Large intestine (tissue), 3 donors: ENCODE results near the gene TTBK1. TPM values are rescaled to one million over a fixed set of nuclear protein-coding genes. Genes with fewer than 3 reads are reported as not detected.

ENCODE experiments used
- DNase-seq, 2 donors: peaks; one replicate each; pipeline versions ENCODE4 v3.0.0 to v3.0.0-alpha.2; 2013
- H3K27ac ChIP-seq: one replicate; pipeline ENCODE4 v1.5.1; 2013; ENCODE audit warnings: low read length
- H3K27me3 ChIP-seq: 2 replicates; pipeline ENCODE4 v1.6.1; 2013; ENCODE audit warnings: low read length; ENCODE audit not compliant: control insufficient read depth, insufficient read depth
- H3K36me3 ChIP-seq: 2 replicates; pipeline ENCODE4 v1.6.1; 2013; ENCODE audit warnings: low read length; ENCODE audit not compliant: control insufficient read depth, insufficient read depth
- H3K4me1 ChIP-seq: one replicate; pipeline ENCODE4 v1.6.1; 2013; ENCODE audit warnings: low read length; ENCODE audit not compliant: control insufficient read depth, insufficient read depth
- H3K4me3 ChIP-seq: one replicate; pipeline ENCODE4 v1.5.1; 2013; ENCODE audit warnings: low read length
- H3K9me3 ChIP-seq: one replicate; pipeline ENCODE4 v1.6.1; 2013; ENCODE audit warnings: mild to moderate bottlenecking, low read depth, low read length, moderate library complexity; ENCODE audit not compliant: control insufficient read depth
- WGBS: methylation state at CpG from one replicate; pipeline ENCODE4 v1.1.5; 2013; ENCODE audit warnings: low lambda C conversion rate; ENCODE audit not compliant: insufficient coverage; 5-methylcytosine and 5-hydroxymethylcytosine counted together
- polyA plus RNA-seq: library from polyadenylated mRNA; unstranded; fragments of 120-200 nt; gene quantifications from one replicate; pipeline ENCODE4 v1.2.1, GENCODE V29; 2013

The TTBK1 gene
- polyA plus RNA-seq, 1 donor: 3.8 TPM

DNA sequence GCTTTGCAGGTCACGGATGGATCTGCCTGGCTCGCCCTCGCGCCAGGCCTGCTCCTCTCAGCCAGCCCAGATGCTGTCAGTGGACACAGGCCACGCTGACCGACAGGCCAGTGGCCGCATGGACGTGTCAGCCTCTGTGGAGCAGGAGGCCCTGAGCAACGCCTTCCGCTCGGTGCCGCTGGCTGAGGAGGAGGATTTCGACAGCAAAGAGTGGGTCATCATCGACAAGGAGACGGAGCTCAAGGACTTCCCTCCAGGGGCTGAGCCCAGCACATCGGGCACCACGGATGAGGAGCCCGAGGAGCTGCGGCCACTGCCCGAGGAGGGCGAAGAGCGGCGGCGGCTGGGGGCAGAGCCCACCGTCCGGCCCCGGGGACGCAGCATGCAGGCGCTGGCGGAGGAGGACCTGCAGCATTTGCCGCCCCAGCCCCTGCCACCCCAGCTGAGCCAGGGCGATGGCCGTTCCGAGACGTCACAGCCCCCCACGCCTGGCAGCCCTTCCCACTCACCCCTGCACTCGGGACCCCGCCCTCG lies 19.6 kb downstream of the TTBK1 start:
- no peak for DNase-seq
- no CpG with 5 or more reads among the region's 39 CpGs for WGBS
- no peak overlapping the region for H3K4me3 ChIP-seq

DNA sequence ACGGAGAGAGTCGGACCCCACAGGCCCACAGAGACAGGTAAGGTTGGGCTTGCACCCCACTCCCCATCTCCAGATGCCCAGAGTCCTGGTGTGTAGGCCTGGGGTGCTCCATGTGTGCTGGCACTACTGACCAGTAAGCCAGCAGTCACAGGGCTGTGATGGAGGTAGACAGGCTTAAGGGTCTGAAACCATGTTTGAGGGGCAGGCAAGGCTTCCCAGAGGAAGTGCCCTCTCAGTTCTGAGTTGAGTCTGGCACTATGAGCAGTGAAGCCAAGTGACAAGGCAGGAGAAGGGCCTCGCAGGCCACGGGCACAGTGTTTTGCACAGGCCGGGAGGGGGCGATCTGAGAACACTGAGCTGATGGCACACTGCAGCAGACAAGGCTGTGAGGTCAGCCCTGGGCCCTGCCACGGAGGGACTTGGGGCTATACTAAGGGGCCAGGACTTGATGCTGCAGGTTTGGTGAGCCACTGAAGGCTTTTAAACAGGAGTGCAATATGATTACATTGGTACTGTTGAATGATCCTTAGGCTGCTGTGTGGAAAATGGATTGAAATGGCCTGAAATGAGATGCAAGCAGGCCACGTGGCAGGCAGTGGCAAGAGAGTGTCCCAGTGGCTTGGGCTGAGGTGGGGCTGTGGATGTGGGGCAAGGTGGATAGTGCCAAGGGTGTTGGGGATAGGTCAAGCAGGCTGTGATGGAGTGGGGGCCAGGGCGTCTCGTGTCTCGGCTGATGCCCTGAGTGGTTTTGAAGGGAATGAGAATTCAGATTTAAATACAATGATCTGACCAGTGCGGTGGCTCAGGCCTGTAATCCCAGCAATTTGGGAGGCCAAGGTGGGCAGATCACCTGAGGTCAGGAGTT lies 20.3 kb downstream of the TTBK1 start:
- H3K27ac ChIP-seq: no peak overlapping the region
- WGBS: no CpG with 5 or more reads among the region's 12 CpGs
- H3K36me3 ChIP-seq: no peaks in the 10 kb centered on the region
- H3K4me1 ChIP-seq: peaks cover 55% of the 10 kb centered on the region
- no peaks in the 10 kb centered on the region for H3K9me3 ChIP-seq
- DNase-seq: peak; percentile 79 to 82
- no peaks in the 10 kb centered on the region for H3K27me3 ChIP-seq
- H3K4me3 ChIP-seq: peak overlapping the region; percentile 13

More for the DNA sequence above, 19.6 kb downstream of the TTBK1 start:
- Histone ChIP-seq H3K36me3 (no peaks in the 10 kb centered on the region), H3K27ac (peak overlapping the region; percentile 74), H3K9me3 (no peaks in the 10 kb centered on the region), H3K4me1 (peaks cover 48% of the 10 kb centered on the region), H3K27me3 (no peaks in the 10 kb centered on the region)

DNA sequence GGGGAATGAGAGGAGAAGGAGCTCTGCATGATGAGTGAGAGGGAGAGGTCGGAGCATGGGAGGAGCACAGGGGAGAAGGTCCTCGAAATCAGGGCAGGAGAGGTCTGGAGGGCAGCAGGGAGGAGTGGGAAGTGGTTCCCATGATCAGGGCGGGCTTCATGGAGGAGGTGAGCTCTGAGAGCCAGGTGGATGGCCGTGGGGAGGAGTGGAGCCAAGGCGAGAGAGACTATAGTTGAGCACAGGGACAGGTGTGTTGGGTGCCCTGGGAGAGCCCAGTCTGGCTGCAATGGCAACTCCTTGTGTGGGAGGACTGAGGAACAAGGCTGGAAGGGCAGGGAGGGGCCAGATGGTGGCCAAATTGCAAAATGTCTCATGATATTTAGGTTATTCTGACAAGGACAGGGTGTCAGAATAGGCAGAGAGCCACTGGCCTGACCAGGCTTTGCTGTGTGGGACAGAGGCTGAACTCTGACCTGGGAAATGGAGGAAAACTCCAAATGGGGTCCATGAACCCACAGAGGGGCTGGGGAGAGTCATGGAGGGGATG lies 21.4 kb downstream of the TTBK1 start:
- DNase-seq: no peak

GRCh38 chr6:43265564-43265963 lies 22.3 kb downstream of the TTBK1 start:
- Histone ChIP-seq H3K27ac (no peak overlapping the region), H3K4me3 (no peak overlapping the region), H3K27me3 (no peaks in the 10 kb centered on the region), H3K36me3 (no peaks in the 10 kb centered on the region), H3K4me1 (peaks cover 75% of the 10 kb centered on the region), H3K9me3 (no peaks in the 10 kb centered on the region)
- no CpG with 5 or more reads among the region's 6 CpGs for WGBS
- peak in 1 of 2 donors; percentile 59 for DNase-seq

More for the DNA sequence above, 21.4 kb downstream of the TTBK1 start:
- Histone ChIP-seq H3K27me3 (no peaks in the 10 kb centered on the region), H3K9me3 (no peaks in the 10 kb centered on the region), H3K27ac (no peak overlapping the region), H3K36me3 (no peaks in the 10 kb centered on the region), H3K4me3 (no peak overlapping the region), H3K4me1 (peaks cover 66% of the 10 kb centered on the region)
- no CpG with 5 or more reads among the region's 5 CpGs for WGBS

GRCh38 chr6:43267619-43268354 lies 24.5 kb downstream of the TTBK1 start:
- Histone ChIP-seq H3K9me3 (no peaks in the 10 kb centered on the region), H3K36me3 (no peaks in the 10 kb centered on the region), H3K27me3 (no peaks in the 10 kb centered on the region), H3K27ac (peak overlapping the region; percentile 83), H3K4me1 (peaks cover 83% of the 10 kb centered on the region), H3K4me3 (no peak overlapping the region)
- DNase-seq: peak; percentile 89 to 95
- 20% methylated on average over 1 of the region's 7 CpGs for WGBS

DNA sequence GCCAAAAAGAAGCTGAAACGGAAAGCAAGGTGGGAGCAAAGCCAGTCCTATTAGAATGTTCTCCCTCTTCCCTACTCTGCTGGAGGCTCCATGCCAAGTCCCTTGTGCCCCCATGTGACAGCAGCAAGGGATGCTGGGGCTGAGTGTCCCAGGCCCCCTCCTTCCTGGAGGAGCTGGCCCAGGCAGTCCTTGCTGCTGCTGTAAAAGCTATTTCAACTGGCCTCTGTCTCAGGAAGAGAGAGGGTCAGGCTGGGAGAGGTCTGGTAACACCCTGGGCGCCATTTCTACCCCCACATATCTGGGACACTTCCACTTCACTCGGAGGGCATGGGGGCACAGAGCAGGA lies 25.0 kb downstream of the TTBK1 start:
- WGBS: no CpG with 5 or more reads among the region's 3 CpGs
- H3K27me3 ChIP-seq: no peaks in the 10 kb centered on the region
- no peaks in the 10 kb centered on the region for H3K9me3 ChIP-seq
- no peaks in the 10 kb centered on the region for H3K36me3 ChIP-seq
- peak in 1 of 2 donors; percentile 69 for DNase-seq
- peak overlapping the region; percentile 83 for H3K27ac ChIP-seq
- H3K4me1 ChIP-seq: peaks cover 82% of the 10 kb centered on the region
- H3K4me3 ChIP-seq: no peak overlapping the region

DNA sequence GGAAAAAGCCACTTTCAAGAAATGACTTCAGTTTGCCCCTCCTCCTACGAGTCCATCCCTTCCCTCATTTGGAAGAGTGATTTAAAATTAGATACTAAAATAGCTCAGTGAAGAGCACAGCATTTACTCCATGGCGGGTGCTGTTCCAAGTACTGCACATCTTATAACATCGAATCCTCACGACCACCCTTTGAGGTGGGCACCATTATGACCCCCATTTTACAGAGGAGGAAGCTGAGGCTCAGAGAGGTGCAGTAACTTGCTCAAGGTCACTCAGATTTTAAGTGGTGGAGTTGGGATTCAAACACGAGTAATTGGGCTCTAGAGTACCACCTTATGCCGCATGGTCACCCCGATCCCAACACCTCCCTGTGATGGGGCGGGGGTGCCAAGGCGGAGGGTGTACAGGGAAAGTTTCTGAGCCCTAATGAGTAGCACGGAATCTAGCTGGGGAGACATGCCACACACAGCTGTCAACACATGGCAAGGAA lies 25.5 kb downstream of the TTBK1 start:
- H3K9me3 ChIP-seq: no peaks in the 10 kb centered on the region
- peaks cover 82% of the 10 kb centered on the region for H3K4me1 ChIP-seq
- H3K36me3 ChIP-seq: no peaks in the 10 kb centered on the region
- H3K4me3 ChIP-seq: peak overlapping the region; percentile 35
- no peaks in the 10 kb centered on the region for H3K27me3 ChIP-seq
- WGBS: no CpG with 5 or more reads among the region's 10 CpGs
- peak overlapping the region; percentile 83 for H3K27ac ChIP-seq
- DNase-seq: no peak

GRCh38 chr6:43269273-43270007 lies 26.2 kb downstream of the TTBK1 start:
- Histone ChIP-seq H3K36me3 (no peaks in the 10 kb centered on the region), H3K27me3 (no peaks in the 10 kb centered on the region), H3K27ac (peak overlapping the region; percentile 83), H3K9me3 (no peaks in the 10 kb centered on the region), H3K4me1 (peaks cover 86% of the 10 kb centered on the region), H3K4me3 (peak overlapping the region; percentile 35)
- peak in 1 of 2 donors; percentile 80 for DNase-seq
- WGBS: no CpG with 5 or more reads among the region's 44 CpGs

DNA sequence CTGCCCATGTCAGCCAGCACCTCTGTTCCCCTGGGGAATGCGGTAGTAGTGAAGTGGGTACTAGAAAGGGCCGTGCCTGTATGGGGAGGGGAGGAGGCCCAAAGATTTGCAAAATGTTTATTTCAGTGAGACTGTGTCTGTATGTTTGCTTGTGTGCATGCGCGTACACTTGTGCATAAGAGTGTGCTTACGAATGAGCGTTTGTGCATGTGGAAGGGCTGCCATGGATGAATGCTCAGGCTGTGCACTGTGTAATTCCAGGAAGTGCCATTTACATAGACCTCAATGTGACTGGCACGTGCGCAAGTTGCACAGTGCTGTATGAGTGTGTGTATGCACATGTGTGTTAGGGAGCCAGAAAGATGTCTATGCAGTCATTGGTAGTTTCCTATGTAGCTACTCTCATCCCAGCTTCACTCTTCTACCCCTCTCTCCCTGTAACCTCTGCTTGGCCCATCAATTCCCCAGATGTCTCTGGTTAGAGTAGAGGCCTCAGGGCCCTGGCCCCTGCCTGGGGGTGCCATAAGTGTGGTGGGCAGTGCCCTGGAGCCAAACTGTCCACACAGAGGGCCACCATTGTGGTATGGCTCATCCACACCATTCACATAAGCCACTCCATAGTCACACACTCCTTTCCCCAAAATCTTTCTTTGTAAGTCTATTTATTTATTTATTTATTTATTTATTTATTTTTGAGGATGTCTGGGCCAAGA lies 28.0 kb downstream of the TTBK1 start:
- DNase-seq: no peak
- Histone ChIP-seq H3K36me3 (no peaks in the 10 kb centered on the region), H3K27ac (peak overlapping the region; percentile 83), H3K27me3 (peaks cover 8% of the 10 kb centered on the region), H3K4me1 (peaks cover 87% of the 10 kb centered on the region), H3K4me3 (no peak overlapping the region), H3K9me3 (no peaks in the 10 kb centered on the region)
- no CpG with 5 or more reads among the region's 8 CpGs for WGBS
